Bronchial epithelial cell (primary cell): ENCODE results near the gene CNIH2. TPM values are rescaled to one million over a fixed set of nuclear protein-coding genes. Genes with fewer than 3 reads are reported as not detected.

ENCODE experiments used
- DNase-seq: peaks from one replicate; pipeline ENCODE4 v3.0.0-alpha.2; 2010; ENCODE audit warnings: low read depth
- FAIRE-seq: peaks from 2 replicates; lab custom pipeline; 2011; peaks lifted over from hg19 to GRCh38; lab: Jason Lieb, UNC
- H3K27me3 ChIP-seq: 2 replicates; pipeline ENCODE4 v1.5.1; 2011; ENCODE audit warnings: low read length; ENCODE audit not compliant: control insufficient read depth, insufficient read depth
- H3K36me3 ChIP-seq: 2 replicates; pipeline ENCODE4 v1.5.1; 2011; ENCODE audit warnings: low read length; ENCODE audit not compliant: control insufficient read depth, insufficient read depth
- H3K4me3 ChIP-seq: 2 replicates; pipeline ENCODE4 v1.5.1; 2011; ENCODE audit warnings: mild to moderate bottlenecking, low read depth, low read length, control low read depth
- total RNA-seq: library from RNA; depleted of rRNA; stranded (reverse); fragments of >200 nt; gene quantifications from 2 replicates; pipeline ENCODE4 v1.2.1, GENCODE V29; 2014
- TF ChIP-seq, protein P1 (sequence below): IDR thresholded peaks from 2 replicates; pipeline ENCODE4 v1.5.1; 2011; ENCODE audit warnings: mild to moderate bottlenecking, moderate library complexity, low read length, control low read depth, inconsistent platforms; ENCODE audit not compliant: insufficient read depth, severe bottlenecking

CNIH2 gene
- not detected in 2 replicates for total RNA-seq

DNA sequence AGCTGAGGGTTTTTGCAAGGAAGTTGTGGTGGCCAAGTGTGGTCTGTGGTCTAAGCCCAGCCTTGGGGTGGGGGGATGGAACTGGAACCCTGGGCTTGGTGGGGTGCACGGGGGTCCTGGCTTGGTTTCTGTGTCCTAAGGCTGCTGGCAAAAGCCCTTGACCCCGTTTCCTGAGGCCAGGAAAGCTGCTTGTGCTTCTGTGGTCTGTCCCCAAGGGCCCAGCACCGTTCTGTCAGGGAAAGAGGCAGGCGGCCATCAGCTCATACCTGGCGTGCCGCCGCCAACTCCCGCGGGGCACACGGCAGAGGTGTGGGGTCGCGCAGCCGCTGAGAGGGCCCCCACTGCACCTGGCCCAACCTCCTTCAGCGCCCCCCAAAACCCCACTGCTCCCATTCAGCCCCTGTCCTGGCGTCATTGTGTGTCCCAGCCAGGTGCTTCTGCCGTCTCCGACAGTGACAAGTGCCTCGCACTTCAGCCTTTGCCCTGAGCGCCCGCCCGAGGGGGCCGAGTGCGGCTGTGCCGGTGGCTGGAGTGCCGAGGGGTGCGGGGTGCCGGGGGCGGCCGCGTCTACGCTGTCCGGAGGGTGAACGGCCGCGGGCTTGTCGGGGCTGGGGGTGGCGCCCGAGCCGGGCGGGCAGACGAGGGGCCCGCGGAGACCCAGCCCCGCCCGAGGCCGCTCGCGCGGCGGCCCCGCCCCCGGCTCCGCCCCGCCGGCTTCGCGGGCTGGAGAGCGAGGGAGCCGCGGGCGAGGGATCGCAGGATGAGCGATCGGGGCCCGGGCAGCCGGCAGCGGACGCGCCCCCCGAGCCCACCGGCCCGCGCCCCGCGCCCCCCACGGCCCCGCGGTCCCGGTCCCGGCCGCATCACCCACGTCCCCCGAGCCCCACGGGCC, at the start of gene CNIH2:
Gene CNIH2 (plus strand): TSS at position 705 of the 892 bp plus-strand sequence. CDS start 282 bp downstream, outside the sequence.
- H3K27me3 ChIP-seq = no peaks in the 10 kb centered on the region
- peaks cover 13% of the 10 kb centered on the region for H3K36me3 ChIP-seq
- TF ChIP-seq, protein P1, sequence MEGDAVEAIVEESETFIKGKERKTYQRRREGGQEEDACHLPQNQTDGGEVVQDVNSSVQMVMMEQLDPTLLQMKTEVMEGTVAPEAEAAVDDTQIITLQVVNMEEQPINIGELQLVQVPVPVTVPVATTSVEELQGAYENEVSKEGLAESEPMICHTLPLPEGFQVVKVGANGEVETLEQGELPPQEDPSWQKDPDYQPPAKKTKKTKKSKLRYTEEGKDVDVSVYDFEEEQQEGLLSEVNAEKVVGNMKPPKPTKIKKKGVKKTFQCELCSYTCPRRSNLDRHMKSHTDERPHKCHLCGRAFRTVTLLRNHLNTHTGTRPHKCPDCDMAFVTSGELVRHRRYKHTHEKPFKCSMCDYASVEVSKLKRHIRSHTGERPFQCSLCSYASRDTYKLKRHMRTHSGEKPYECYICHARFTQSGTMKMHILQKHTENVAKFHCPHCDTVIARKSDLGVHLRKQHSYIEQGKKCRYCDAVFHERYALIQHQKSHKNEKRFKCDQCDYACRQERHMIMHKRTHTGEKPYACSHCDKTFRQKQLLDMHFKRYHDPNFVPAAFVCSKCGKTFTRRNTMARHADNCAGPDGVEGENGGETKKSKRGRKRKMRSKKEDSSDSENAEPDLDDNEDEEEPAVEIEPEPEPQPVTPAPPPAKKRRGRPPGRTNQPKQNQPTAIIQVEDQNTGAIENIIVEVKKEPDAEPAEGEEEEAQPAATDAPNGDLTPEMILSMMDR = no peak
- no peak for DNase-seq
- H3K4me3 ChIP-seq = peak within 1 kb of the TSS; percentile 11
- no peak for FAIRE-seq

DNA sequence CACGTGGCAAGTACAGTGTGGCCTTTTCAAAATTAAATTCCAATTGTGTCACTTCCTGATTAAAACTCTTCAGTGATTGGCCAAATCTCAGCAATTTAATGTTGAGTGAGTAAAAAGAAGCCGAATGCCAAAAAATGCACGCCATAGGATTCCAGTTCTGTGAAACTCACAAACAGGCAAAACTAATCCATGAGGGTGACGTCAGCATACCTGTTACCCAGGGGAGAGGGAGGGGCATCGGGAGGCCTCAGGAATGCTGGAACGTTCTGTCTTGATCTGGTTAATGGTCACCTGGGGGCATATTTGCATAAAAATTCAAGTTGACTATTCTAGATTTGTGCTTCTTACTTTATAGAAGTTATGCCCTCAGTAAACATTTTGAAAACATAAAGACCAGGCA, 49.5 kb upstream of the CNIH2 start:
- TF ChIP-seq, protein P1 = no peak
- Histone ChIP-seq H3K27me3 (no peaks in the 10 kb centered on the region), H3K4me3 (no peak overlapping the region), H3K36me3 (peaks cover 14% of the 10 kb centered on the region)
- DNase-seq (peak; percentile 43), FAIRE-seq (no peak)

DNA sequence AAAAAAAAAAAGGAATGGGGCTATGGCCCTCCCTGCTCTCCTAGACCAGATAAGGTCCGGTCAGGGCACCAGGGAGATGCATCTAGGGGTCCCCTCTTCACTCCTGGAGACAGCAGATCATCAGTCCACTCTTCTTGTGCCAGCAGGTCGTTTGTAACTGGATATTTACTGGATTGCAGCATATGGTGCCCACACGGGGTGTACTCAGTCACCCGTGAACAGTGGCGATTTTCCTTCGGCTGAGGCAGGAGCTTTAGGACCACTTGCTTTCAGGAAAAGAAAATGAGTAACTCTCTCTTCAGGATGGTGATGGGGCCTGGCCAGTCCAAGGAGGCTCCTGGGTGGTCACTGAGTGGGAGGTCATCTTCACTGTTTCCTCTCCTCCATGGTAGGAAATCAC, 47.8 kb upstream of the CNIH2 start:
- FAIRE-seq (no peak), DNase-seq (no peak)
- TF ChIP-seq, protein P1 = no peak
- Histone ChIP-seq H3K4me3 (no peak overlapping the region), H3K27me3 (no peaks in the 10 kb centered on the region), H3K36me3 (peaks cover 19% of the 10 kb centered on the region)

DNA sequence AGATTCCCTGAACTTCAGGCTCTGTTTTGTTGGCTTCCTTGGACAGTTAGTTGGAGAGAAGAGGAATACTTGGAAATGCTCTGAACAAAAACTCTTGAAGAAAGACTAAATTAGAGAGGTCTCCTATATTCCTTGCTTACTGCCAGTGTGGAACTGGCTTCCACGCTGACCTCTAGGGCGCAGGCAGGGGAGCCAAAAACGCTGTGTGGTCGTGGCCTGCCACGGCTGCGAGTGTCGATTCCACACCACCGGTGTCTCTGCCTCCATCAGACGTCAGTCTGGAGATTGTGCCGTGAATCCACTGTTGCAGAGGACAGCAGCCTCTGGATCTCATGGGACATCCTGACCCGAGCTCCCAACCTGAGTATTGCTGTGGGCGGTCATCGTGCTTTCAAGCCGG, 47.0 kb upstream of the CNIH2 start:
- Histone ChIP-seq H3K27me3 (no peaks in the 10 kb centered on the region), H3K4me3 (no peak overlapping the region), H3K36me3 (peaks cover 25% of the 10 kb centered on the region)
- TF ChIP-seq, protein P1 = no peak
- DNase-seq = no peak
- no peak for FAIRE-seq

DNA sequence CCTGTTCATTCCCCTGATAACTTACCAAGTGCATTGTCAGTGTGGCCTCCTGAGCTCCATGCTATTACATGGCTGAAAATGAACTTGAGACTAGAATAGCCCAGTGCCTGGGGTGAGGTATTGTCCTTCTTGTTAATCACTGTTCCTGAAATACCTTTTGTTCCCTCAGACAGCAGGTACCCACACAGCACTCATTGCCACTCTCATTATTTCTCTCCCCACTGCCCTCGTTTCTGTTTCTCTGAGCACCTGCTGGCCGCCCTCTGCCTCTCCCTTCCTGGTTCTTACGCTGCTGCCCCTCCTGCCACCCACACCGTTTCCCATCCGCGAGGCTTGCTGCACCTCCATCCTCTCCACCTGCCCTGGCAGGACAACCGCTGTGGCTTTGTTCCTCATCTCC, 46.4 kb upstream of the CNIH2 start:
- Histone ChIP-seq H3K27me3 (no peaks in the 10 kb centered on the region), H3K4me3 (no peak overlapping the region), H3K36me3 (peaks cover 25% of the 10 kb centered on the region)
- TF ChIP-seq, protein P1 = no peak
- no peak for DNase-seq
- FAIRE-seq = peak; percentile 52
